HG02973 (cell line): Measurements from ENCODE around the gene NTF3.

Experiments used
- ATAC-seq: cut with Tn5 transposase; IDR thresholded peaks from one replicate; pipeline ENCODE4 v1.9.1; 2021; ENCODE audit warnings: moderate library complexity; ENCODE audit not compliant: unreplicated experiment

NTF3 gene

DNA sequence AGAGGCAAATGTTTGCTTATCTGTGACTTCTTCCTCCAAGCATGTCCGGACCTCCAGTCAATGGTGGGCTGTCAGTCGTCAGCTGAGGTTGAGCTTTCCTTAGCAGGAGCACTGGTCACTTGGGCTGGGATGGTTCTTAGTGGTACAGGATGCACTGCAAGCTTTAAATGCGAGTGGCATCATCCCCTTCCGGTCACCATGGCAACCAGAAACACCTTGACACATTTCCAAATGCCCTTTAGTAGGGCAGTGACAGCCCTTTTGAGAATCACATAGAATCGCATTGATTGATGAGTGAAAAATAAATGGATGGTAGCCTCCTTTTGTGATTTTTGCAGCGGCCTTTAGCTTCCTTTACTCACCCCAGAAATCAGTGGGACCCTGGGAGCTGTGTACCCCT is 24.1 kb downstream of the NTF3 start:
- no peak for ATAC-seq

DNA sequence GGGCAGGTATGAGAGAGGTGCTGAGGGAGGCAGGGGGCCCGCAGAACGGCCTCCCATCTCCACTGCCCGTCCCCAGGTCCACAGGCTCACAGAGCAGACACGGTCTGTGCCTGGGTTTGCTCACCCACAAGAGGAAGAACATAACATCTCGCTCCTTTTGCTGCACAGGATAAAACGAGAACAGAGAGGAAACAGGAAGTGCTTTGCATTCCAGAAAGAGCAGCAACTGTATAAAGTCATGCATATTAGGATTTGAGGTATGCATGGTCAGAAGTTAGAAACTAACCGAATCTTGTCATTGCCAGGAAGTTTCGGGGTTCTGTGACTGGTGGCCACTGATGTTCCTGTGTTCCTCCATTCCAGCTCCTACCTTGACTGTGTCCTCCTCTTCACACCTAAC is 25.0 kb downstream of the NTF3 start:
- no peak for ATAC-seq

DNA sequence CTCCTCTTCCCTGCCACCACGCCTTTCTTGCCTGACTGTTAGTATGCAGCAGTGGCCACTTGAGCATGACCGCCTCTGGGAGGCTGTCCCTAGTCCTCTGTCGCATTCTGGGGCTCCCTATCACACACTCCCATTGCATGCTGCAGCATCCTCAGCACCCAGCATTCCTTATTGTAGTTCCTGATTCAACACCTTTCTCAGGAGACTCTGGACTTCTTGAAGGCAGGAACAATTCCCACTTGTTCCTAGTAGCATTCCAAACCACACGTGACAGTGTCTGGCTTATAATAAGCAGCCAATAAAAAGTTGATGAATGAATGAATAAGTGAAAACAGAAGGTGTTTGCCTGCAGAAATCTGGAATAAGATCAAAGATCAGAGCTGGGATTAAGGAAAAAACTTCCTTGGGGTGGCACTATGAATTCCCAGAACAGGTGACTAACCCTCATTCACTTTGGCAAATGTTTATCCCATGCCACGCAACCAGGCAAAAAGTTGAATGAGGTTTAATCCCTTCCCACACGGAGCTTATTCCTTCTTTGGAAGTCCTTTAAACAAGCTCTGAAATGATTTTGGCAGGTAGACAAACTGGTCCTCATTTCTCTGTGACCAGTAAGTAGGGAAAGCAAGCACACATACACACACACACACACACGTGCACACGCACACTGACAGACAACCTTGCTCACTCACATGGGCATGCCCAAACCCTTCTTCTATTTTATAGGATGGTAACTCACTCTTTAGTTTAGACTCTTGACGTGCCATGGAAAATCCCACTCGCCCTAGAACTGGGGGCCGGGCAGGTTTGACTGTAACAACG is 26.5 kb downstream of the NTF3 start:
- ATAC-seq, result no peak

GRCh38 chr12:5459051-5459782 is 27.3 kb downstream of the NTF3 start:
- no peak for ATAC-seq

GRCh38 chr12:5460817-5461216 is 28.9 kb downstream of the NTF3 start:
- no peak for ATAC-seq

GRCh38 chr12:5461966-5462365 is 30.1 kb downstream of the NTF3 start:
- no peak for ATAC-seq

DNA sequence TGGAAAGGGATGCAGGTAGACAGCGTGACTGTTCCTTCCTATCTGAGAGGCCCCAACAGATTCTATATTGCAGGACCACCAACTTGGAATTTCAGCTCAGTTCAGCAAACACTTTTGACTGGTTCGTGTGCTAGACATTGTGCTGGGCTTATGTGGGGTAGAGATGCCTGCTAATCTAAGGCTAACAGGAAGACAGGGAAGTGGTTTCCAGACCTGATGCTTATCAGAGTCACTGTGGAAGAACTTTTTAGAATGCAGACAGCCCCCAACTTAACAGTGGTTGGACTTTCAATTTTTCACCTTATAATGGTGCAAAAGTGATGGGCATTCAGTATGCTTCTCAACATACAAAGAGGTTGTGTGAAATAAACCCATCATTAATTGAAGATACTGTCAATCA is 32.2 kb downstream of the NTF3 start:
- ATAC-seq, result no peak

DNA sequence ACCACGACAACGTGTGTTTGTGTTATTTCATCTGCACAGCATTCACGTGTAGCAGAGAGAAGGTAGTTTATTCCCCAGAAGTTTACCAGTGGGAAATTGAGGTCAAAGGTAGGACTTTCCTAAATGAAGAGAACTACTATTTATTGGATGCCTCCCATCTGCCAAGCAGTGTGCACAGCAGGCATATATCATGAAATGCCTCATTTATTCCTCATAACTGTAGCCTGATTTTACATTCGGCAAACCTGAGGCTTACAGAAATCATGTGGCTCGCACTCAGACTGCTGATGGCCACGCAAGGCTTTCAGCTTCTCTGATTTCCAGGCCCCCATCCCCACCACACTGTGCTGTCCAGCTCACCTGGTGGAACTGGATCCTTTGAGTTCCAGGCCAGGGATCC is 33.5 kb downstream of the NTF3 start:
- no peak for ATAC-seq

DNA sequence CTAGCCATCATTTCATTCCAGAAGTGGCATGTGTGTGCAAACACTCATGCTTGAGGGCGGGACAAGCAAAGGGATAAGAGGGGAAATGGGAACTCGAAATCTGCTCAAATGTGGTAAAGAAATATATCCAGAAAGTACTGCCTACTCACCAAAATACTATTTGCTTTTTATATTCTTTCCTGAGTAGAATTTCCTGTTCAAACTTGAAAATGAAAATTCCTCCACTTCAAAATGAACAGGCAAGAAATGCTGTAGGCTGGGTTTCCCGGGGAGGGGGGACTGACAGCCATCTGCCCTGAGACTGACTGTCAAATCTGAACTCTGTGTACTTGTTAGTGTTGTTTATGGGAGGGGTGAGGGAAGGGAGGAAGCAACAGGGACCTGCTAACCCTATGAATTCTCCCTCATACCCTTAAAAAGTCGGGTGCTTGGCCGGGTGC is 34.6 kb downstream of the NTF3 start:
- no peak for ATAC-seq

GRCh38 chr12:5467931-5468330 is 36.0 kb downstream of the NTF3 start:
- no peak for ATAC-seq

- no peak for ATAC-seq
Measured at GRCh38 chr12:5470221-5470620, 38.3 kb downstream of the NTF3 start.

DNA sequence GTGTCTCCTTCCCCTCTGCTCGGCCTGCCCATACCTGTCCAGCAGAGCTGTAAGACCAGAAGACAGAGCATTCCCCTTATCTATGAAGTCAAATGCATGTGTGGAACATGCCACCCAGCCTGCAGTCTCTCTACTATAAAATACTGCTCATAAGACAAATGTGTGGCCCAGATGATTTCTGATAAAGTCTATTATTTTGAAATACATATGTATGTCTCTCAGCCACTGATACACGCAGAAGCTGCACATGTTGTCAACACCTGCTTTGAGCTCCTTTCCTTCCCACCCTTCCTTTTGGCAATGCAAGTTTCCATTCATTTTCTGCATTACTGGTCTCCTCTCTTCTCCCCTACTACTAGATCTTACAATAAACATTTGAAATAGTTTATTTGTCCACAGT is 38.8 kb downstream of the NTF3 start:
- ATAC-seq, result no peak

GRCh38 chr12:5473076-5473782 is 41.3 kb downstream of the NTF3 start:
- ATAC-seq, result no peak

- ATAC-seq, result no peak
Measured at GRCh38 chr12:5473783-5474116, 41.8 kb downstream of the NTF3 start.

DNA sequence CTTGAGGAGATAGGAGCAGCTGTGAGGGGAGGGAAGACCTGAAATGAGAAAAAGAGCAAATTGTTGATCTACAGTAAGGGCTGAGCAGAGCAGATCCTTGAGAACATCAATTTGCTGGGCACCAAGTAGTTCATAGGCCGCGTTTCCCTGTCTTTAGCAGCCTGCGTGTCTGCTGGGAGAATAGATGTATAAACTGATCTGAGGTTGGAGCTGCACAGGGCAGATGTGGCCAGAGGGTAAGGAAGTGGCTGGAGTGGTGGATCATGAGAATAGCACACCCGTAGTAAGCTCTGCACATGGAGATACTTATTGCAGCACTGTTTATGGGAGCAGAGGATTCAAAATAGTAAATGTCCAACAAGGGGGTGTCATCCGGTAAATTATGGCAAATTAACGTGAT is 44.4 kb downstream of the NTF3 start:
- no peak for ATAC-seq

DNA sequence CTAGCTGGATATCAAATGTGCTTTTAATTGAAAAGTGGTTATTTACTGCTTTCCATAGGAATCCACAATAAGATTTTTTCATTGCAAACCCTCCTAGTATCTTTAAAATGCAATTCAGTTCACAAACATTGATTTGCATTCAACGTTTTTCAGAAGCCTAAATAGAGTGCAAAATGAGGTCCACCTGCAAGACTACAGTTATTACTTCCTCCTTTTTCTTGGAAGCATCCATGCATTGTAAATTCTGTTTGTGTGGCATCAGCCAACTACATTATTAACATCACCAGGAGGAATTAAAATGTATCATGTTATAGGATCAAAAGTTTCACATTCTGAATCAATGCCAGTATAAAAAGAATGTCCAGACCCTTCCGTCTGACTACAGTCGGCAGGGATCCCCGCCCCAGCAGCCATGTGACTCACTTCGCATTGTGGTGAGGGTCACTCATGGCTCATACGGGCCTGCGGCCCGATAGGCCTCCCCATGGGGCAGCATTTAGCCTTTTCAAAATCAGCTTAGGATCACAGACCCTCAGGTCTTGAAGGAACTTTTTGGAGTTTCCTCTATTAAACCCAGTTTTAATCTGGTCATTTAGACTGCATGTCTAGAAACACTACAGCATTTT is 46.3 kb downstream of the NTF3 start:
- ATAC-seq, result no peak

DNA sequence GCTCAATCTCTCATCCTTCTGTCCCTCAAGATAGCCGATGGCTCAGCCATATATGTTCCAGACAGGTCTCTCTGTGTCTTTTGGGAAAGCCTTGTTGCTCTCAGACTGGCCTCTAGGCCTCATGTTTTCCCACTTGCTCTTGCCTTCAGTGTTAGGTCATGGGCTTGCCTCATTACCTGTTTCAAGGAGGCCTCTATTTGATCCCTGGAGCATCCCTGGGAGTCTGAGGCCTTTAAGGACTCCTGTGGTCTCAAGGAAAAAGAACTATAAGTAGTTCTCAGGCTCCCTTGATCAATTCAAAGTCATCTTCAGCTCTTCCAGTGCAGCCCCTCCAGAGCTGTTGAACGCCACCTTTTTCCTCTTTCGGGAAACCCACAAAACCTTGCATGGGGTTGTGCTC is 47.9 kb downstream of the NTF3 start:
- no peak for ATAC-seq

GRCh38 chr12:5480218-5480937 is 48.5 kb downstream of the NTF3 start:
- ATAC-seq, result no peak

DNA sequence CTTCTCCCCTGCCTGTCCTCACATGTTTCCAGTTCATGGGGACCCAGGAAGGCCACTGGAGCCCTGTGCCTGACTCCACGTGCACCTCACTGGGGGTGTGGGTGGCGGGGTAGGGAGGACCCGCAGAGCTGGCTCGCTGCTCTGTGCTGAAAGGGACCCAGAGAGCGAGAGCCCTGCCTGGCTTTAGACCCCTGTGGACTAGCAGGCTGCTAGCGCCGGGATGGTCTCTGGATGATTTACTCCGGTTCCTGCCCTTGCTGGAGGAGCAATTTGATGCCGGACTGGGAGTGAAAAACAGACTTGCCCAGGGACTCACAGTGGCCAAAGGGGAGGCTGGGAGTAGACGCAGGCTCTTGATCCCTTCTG is 49.0 kb downstream of the NTF3 start:
- no peak for ATAC-seq

DNA sequence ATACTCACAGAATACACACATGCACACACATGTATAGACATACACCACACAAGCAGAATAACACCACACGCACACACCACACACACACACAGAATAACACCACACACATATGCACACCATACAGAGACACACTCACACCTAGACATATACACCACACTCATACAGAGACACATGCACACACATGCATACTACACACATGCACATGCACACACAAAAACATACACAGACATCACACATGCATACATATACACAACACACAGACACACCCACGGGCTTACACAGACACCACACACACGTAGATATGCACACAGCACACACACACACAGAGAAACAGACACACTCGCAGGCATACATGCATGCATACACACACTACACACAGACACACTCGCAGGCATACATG is 49.7 kb downstream of the NTF3 start:
- ATAC-seq, result no peak

DNA sequence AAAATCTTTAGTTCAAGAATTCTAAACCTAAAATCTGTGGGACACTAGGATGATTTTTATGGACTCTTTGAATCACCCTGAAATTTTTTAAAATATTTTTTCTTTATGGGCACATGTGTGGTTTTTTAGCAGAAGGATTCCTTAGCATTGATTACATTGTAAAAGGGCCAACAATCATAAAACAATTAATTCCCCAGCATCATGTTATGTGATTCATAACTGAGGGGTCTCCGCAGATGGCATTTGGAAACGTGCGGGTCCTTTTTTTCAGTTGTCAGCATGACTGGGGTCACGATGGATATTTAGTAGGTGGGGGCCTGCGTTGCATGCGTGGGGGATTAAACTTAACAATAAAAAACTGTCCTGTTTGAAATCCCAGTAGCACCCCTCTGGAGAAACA is 52.5 kb downstream of the NTF3 start:
- no peak for ATAC-seq
